ENCODE measurements around the gene AGR2.
"Not testable (repeated sequence)": the region's sequence is repeated elsewhere in the genome, so short reads cannot be mapped to it uniquely, and the experiment has no call there.

AGR2 gene

DNA sequence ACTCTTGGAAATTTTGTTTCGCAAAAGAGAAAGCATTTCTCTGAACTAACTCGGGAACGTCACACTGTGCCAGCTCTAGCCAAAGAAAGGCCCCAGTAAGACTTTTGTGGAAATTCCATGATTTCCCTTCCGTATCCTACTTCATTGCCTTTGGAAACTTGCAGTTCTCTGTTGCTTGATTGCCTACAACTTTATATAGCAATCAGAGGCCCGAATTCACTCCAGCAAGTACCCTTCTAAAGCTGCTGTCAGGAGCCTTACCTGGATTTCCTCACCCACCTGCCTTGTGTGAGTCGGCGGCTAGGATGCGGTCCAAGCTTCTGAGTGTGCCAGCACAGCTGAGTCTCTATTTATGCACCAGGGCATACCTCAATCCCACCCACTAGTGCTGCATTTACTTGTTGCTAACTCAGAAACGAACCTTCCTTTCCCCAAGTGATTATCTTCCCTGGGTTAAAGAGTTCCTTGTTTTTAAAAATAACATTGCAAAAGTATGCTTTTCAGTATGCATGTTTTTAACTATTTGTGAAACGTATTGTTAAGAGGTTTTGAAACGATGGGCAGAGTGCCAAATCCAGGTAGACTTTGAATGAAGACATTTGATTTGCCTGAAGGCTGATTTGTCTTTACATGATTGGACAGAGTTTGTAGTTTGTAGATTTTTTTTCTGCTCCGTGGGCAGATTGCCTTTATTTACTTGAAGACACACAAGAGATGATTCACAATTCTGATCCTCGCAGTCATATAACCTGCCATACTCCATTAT, at the start of gene AGR2:
TSS of gene AGR2 (minus strand) at position 326 of the 766 bp plus-strand sequence. CDS start 3,203 bp downstream, outside the sequence.
- Histone ChIP-seq H3K27ac (ENCODE audit: low read depth, low read length) (no peak within 1 kb of the TSS), H3K9me3 (ENCODE audit: control insufficient read depth, insufficient read depth, low read depth, low read length) (no peaks in the 10 kb centered on the region), H3K27me3 (ENCODE audit: control insufficient read depth, insufficient read depth, low read length) (no peaks in the 10 kb centered on the region), H3K9ac (ENCODE audit: low read length) (no peak within 1 kb of the TSS), H3K36me3 (ENCODE audit: control insufficient read depth, insufficient read depth, low read length) (no peaks in the 10 kb centered on the region), H3K4me1 (ENCODE audit: control insufficient read depth, insufficient read depth, low read length) (no peaks in the 10 kb centered on the region), H3K4me3 (ENCODE audit: low read depth, low read length) (no peak within 1 kb of the TSS)

GRCh38 chr7:16853189-16853588, 48.4 kb upstream of the AGR2 start:
- H3K27me3 ChIP-seq (ENCODE audit: control insufficient read depth, insufficient read depth, low read length); H3K4me1 ChIP-seq (ENCODE audit: control insufficient read depth, insufficient read depth, low read length); H3K9ac ChIP-seq (ENCODE audit: low read length); H3K9me3 ChIP-seq (ENCODE audit: control insufficient read depth, insufficient read depth, low read depth, low read length); H3K36me3 ChIP-seq (ENCODE audit: control insufficient read depth, insufficient read depth, low read length); H3K27ac ChIP-seq (ENCODE audit: low read depth, low read length); H3K4me3 ChIP-seq (ENCODE audit: low read depth, low read length): not testable (repeated sequence)

- Histone ChIP-seq H3K9ac (ENCODE audit: low read length) (no peak overlapping the region), H3K9me3 (ENCODE audit: control insufficient read depth, insufficient read depth, low read depth, low read length) (no peaks in the 10 kb centered on the region), H3K27ac (ENCODE audit: low read depth, low read length) (no peak overlapping the region), H3K36me3 (ENCODE audit: control insufficient read depth, insufficient read depth, low read length) (no peaks in the 10 kb centered on the region), H3K4me3 (ENCODE audit: low read depth, low read length) (no peak overlapping the region), H3K4me1 (ENCODE audit: control insufficient read depth, insufficient read depth, low read length) (no peaks in the 10 kb centered on the region), H3K27me3 (ENCODE audit: control insufficient read depth, insufficient read depth, low read length) (no peaks in the 10 kb centered on the region)
These were observed 47.0 kb upstream of the AGR2 start for GRCh38 chr7:16851829-16852228.

DNA sequence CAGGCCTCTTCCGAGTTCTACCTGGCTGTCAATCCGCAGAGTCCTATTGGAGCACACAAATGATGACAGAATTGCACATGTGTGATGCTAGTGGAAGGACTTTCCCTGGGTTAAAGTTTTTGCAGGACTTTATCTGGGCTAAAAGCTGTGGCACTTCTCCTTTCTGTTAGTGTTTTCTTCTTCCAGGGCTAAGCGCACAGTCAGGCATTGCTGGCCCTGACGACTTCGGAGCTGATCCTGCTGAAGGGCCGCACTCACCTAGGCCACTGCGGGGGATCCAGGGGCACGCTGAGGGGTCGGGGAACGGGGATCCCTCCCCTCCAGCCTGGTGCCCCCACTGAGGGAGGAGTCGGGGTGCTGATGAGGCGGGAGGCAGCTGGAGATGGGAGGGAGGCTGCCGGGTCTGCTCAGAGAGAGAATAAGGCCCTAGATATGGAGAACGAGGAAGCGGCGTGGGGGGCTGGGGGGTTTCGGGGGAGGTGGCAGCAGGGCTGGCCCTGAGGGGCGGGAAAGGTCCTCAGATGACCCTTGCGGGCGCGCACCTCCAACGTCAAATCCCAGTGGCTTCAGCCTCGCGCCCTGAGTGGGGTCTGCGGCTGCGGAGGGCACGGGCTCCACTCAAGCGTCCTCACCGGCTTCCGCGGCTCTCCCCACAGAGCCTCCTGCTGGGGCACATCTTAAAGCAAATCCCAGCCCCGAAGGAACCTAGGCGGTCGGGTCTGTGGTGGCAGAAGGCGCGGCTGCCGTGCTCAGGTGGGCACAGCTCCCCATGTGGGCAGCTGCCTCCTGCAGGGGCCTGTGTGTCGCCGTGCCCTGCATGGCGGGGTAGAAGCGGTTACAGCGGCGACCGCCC, 46.0 kb upstream of the AGR2 start:
- Histone ChIP-seq H3K9ac (ENCODE audit: low read length) (no peak overlapping the region), H3K36me3 (ENCODE audit: control insufficient read depth, insufficient read depth, low read length) (no peaks in the 10 kb centered on the region), H3K4me3 (ENCODE audit: low read depth, low read length) (no peak overlapping the region), H3K27me3 (ENCODE audit: control insufficient read depth, insufficient read depth, low read length) (no peaks in the 10 kb centered on the region), H3K9me3 (ENCODE audit: control insufficient read depth, insufficient read depth, low read depth, low read length) (no peaks in the 10 kb centered on the region), H3K27ac (ENCODE audit: low read depth, low read length) (no peak overlapping the region), H3K4me1 (ENCODE audit: control insufficient read depth, insufficient read depth, low read length) (no peaks in the 10 kb centered on the region)

- Histone ChIP-seq H3K36me3 (ENCODE audit: control insufficient read depth, insufficient read depth, low read length) (no peaks in the 10 kb centered on the region), H3K27me3 (ENCODE audit: control insufficient read depth, insufficient read depth, low read length) (no peaks in the 10 kb centered on the region), H3K4me3 (ENCODE audit: low read depth, low read length) (no peak overlapping the region), H3K9ac (ENCODE audit: low read length) (no peak overlapping the region), H3K9me3 (ENCODE audit: control insufficient read depth, insufficient read depth, low read depth, low read length) (no peaks in the 10 kb centered on the region), H3K27ac (ENCODE audit: low read depth, low read length) (no peak overlapping the region), H3K4me1 (ENCODE audit: control insufficient read depth, insufficient read depth, low read length) (no peaks in the 10 kb centered on the region)
These were observed 44.7 kb upstream of the AGR2 start for GRCh38 chr7:16849296-16850148.

DNA sequence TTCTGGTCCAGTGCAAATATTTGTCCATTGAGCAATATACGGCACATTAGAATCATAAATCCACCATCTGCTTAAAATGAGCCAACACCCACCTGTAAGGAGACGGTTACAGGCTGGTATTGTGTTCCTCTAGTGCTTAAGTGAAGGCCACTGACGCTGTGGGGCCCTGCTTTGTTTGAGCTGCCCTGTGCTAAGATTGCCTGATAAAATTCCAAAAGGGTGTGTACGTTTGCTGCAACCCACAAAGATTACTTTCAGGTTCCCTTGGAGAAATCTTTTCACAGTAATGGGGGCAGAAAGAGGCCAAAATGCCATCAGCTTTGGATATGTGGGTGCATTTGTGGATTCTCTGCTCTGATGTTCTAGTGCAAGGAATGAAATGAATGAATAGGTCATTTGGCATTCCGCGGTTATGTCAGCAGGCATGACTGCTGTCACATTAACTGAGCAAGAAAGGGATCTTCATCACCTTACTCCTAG, 42.6 kb upstream of the AGR2 start:
- Histone ChIP-seq H3K27ac (ENCODE audit: low read depth, low read length) (no peak overlapping the region), H3K9ac (ENCODE audit: low read length) (no peak overlapping the region), H3K27me3 (ENCODE audit: control insufficient read depth, insufficient read depth, low read length) (no peaks in the 10 kb centered on the region), H3K9me3 (ENCODE audit: control insufficient read depth, insufficient read depth, low read depth, low read length) (no peaks in the 10 kb centered on the region), H3K4me3 (ENCODE audit: low read depth, low read length) (no peak overlapping the region), H3K4me1 (ENCODE audit: control insufficient read depth, insufficient read depth, low read length) (no peaks in the 10 kb centered on the region), H3K36me3 (ENCODE audit: control insufficient read depth, insufficient read depth, low read length) (no peaks in the 10 kb centered on the region)

DNA sequence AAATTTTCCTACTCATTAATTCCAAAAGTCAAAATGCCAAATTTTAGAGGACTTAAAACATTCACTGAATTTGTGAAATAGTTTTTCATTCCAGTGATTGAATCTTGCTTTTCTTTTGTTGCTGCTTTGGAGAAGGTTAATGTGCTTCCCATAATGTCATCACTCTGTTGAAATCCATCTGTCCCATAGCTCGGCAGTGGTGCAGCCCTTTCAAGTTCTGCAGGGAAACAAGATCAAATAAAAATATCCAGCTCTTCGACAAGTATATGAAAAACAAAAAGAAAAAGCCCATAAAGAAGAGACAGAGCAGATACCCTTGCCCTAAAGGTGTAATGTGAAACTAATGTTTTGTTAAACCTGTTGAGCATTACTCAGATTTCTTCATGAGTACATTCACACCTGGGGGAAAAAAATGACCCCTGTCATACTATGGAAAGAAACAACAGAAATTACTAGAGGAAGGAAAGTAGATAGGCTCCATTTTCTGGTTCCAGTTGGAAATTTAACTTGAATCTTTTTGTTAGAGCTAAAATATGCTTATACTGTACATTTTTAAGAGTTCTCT, 41.9 kb upstream of the AGR2 start:
- Histone ChIP-seq H3K4me3 (ENCODE audit: low read depth, low read length) (no peak overlapping the region), H3K4me1 (ENCODE audit: control insufficient read depth, insufficient read depth, low read length) (no peaks in the 10 kb centered on the region), H3K9me3 (ENCODE audit: control insufficient read depth, insufficient read depth, low read depth, low read length) (no peaks in the 10 kb centered on the region), H3K27ac (ENCODE audit: low read depth, low read length) (no peak overlapping the region), H3K36me3 (ENCODE audit: control insufficient read depth, insufficient read depth, low read length) (no peaks in the 10 kb centered on the region), H3K27me3 (ENCODE audit: control insufficient read depth, insufficient read depth, low read length) (no peaks in the 10 kb centered on the region), H3K9ac (ENCODE audit: low read length) (no peak overlapping the region)

DNA sequence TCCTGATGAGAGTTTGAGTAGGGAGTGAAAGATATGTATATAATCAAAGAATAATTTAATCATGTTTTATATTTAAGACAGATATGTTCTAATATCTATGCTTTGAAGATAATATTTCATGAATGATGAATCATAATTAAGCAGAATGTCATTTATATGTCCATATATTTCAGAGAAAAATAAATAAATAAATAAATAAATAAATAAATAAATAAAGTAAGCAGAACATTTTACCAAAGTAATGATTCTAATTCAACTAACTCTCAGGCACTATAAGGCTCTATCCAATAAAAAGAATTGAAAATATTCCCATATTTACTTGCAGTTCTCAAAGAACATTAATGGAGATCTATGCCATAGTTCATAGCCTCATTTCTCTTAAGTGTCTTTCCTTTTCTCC, 40.9 kb upstream of the AGR2 start:
- no peaks in the 10 kb centered on the region for H3K36me3 ChIP-seq (ENCODE audit: control insufficient read depth, insufficient read depth, low read length)
- no peak overlapping the region for H3K27ac ChIP-seq (ENCODE audit: low read depth, low read length)

DNA sequence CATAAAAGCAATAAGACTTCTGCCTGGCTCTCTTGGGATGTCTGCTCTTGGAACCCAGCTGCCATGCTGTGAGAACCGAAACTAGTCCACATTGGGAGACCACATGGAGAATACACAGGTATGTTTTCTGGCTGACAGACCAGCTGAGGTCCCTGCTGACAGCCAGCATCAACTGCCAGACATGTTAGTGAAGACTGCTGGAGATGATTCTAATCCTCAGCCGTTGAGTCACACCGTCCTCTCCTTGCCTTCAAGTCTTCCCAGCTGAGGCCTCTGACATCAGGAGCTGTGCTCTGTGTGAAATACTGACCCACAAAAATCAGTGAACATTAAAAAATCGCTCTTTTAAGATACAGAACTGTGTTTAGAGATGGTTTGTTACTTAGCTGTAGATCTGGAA, 36.9 kb upstream of the AGR2 start:
- Histone ChIP-seq H3K36me3 (ENCODE audit: control insufficient read depth, insufficient read depth, low read length) (no peaks in the 10 kb centered on the region), H3K27me3 (ENCODE audit: control insufficient read depth, insufficient read depth, low read length) (no peaks in the 10 kb centered on the region), H3K4me3 (ENCODE audit: low read depth, low read length) (no peak overlapping the region), H3K4me1 (ENCODE audit: control insufficient read depth, insufficient read depth, low read length) (no peaks in the 10 kb centered on the region), H3K9me3 (ENCODE audit: control insufficient read depth, insufficient read depth, low read depth, low read length) (no peaks in the 10 kb centered on the region), H3K27ac (ENCODE audit: low read depth, low read length) (no peak overlapping the region), H3K9ac (ENCODE audit: low read length) (no peak overlapping the region)

More for the DNA sequence above, 40.9 kb upstream of the AGR2 start:
- Histone ChIP-seq H3K4me3 (ENCODE audit: low read depth, low read length) (no peak overlapping the region), H3K27me3 (ENCODE audit: control insufficient read depth, insufficient read depth, low read length) (no peaks in the 10 kb centered on the region), H3K9me3 (ENCODE audit: control insufficient read depth, insufficient read depth, low read depth, low read length) (no peaks in the 10 kb centered on the region), H3K9ac (ENCODE audit: low read length) (no peak overlapping the region), H3K4me1 (ENCODE audit: control insufficient read depth, insufficient read depth, low read length) (no peaks in the 10 kb centered on the region)

DNA sequence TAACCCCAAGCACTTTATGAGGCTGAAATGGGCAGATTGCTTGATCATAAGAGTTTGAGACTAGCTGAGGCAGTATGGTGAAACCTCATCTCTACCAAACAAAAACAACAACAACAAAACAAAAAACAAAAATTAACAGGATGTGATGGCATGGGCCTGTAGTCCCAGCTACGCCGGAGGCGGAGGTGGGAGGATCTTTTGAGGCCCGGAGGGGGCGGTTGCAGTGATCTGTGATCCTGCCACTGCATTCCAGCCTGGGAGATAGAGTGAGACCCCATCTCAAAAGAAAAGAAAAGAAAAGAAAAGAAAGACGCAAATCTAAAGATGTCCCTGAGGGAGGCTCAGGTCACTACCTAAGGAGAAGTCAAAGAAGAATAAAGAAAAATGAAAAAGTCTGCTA, 35.3 kb upstream of the AGR2 start:
- Histone ChIP-seq H3K9ac (ENCODE audit: low read length) (no peak overlapping the region), H3K27ac (ENCODE audit: low read depth, low read length) (no peak overlapping the region), H3K4me3 (ENCODE audit: low read depth, low read length) (no peak overlapping the region), H3K4me1 (ENCODE audit: control insufficient read depth, insufficient read depth, low read length) (no peaks in the 10 kb centered on the region), H3K36me3 (ENCODE audit: control insufficient read depth, insufficient read depth, low read length) (no peaks in the 10 kb centered on the region), H3K27me3 (ENCODE audit: control insufficient read depth, insufficient read depth, low read length) (no peaks in the 10 kb centered on the region), H3K9me3 (ENCODE audit: control insufficient read depth, insufficient read depth, low read depth, low read length) (no peaks in the 10 kb centered on the region)
